ENCODE measurements around the gene PROCR. TPM values are rescaled to one million over a fixed set of nuclear protein-coding genes. Genes with fewer than 3 reads are reported as not detected.
A peak's percentile ranks its signal among the peaks of the same experiment; 100 is the strongest.

Gene PROCR
- total RNA-seq, 1 donor from 2014 or later, result 36.2 TPM

- peak overlapping the region; percentile 66 for H3K4me3 ChIP-seq (ENCODE audit: insufficient read depth, low read depth, low read length)
- no peak for FAIRE-seq
- peaks cover 11% of the 10 kb centered on the region for H3K4me1 ChIP-seq (ENCODE audit: insufficient read depth, low read length)
- Mint-ChIP-seq H3K36me3 (ENCODE audit: low read depth, unreplicated experiment) (peaks cover 18% of the 10 kb centered on the region), H3K4me1 (ENCODE audit: low read depth, unreplicated experiment) (peaks cover 8% of the 10 kb centered on the region), H3K27me3 (ENCODE audit: low read depth, unreplicated experiment) (peaks cover 3% of the 10 kb centered on the region), H3K9me3 (ENCODE audit: unreplicated experiment) (peaks cover 2% of the 10 kb centered on the region), H3K4me3 (ENCODE audit: unreplicated experiment) (peak overlapping the region; percentile 81), H3K27ac (ENCODE audit: unreplicated experiment) (peak overlapping the region; percentile 1)
- DNase-seq (ENCODE audit: low read depth), result no peak
- peak overlapping the region; percentile 73 for H3K9ac ChIP-seq (ENCODE audit: low read length)
- TF ChIP-seq CTCF (IDR thresholded peaks at IDR 0.05; ENCODE audit: insufficient read depth, low read depth, low read length), result no peak
- TF ChIP-seq EZH2 (IDR thresholded peaks at IDR 0.05; ENCODE audit: insufficient read depth, low read length), result no peak
- peaks cover 3% of the 10 kb centered on the region for H3K36me3 ChIP-seq (ENCODE audit: insufficient read depth, low read length)
- no peaks in the 10 kb centered on the region for H3K9me3 ChIP-seq (ENCODE audit: insufficient read depth, low read depth, low read length)
- H3K27me3 ChIP-seq (ENCODE audit: insufficient read depth, low read length), result no peaks in the 10 kb centered on the region
- no peaks in the 10 kb centered on the region for H4K20me1 ChIP-seq (ENCODE audit: insufficient read depth, low read length)
- no peak overlapping the region for H3K27ac ChIP-seq (ENCODE audit: low read depth, low read length)
- H2AFZ ChIP-seq (ENCODE audit: low read depth, low read length), result peak overlapping the region; percentile 93
- H3K79me2 ChIP-seq (ENCODE audit: insufficient read depth, low read length), result no peaks in the 10 kb centered on the region
- peak overlapping the region; percentile 88 for H3K4me2 ChIP-seq (ENCODE audit: low read length)
These were observed 548 bp downstream of the PROCR start for GRCh38 chr20:35172434-35172806.

GRCh38 chr20:35173576-35174192, 1.8 kb downstream of the PROCR start:
- Histone ChIP-seq H3K27ac (ENCODE audit: low read depth, low read length) (no peak overlapping the region), H3K4me3 (ENCODE audit: insufficient read depth, low read depth, low read length) (no peak overlapping the region), H3K79me2 (ENCODE audit: insufficient read depth, low read length) (no peaks in the 10 kb centered on the region), H3K4me1 (ENCODE audit: insufficient read depth, low read length) (peaks cover 11% of the 10 kb centered on the region), H4K20me1 (ENCODE audit: insufficient read depth, low read length) (no peaks in the 10 kb centered on the region), H3K27me3 (ENCODE audit: insufficient read depth, low read length) (no peaks in the 10 kb centered on the region), H3K9me3 (ENCODE audit: insufficient read depth, low read depth, low read length) (no peaks in the 10 kb centered on the region), H3K4me2 (ENCODE audit: low read length) (peak overlapping the region; percentile 41), H2AFZ (ENCODE audit: low read depth, low read length) (no peak overlapping the region), H3K36me3 (ENCODE audit: insufficient read depth, low read length) (peaks cover 3% of the 10 kb centered on the region), H3K9ac (ENCODE audit: low read length) (no peak overlapping the region)
- Mint-ChIP-seq H3K4me3 (ENCODE audit: unreplicated experiment) (no peak overlapping the region), H3K9me3 (ENCODE audit: unreplicated experiment) (peaks cover 2% of the 10 kb centered on the region), H3K4me1 (ENCODE audit: low read depth, unreplicated experiment) (peaks cover 8% of the 10 kb centered on the region), H3K36me3 (ENCODE audit: low read depth, unreplicated experiment) (peaks cover 18% of the 10 kb centered on the region), H3K27me3 (ENCODE audit: low read depth, unreplicated experiment) (peaks cover 2% of the 10 kb centered on the region), H3K27ac (ENCODE audit: unreplicated experiment) (peak overlapping the region; percentile 0)
- TF ChIP-seq EZH2 (IDR thresholded peaks at IDR 0.05; ENCODE audit: insufficient read depth, low read length) (no peak), CTCF (IDR thresholded peaks at IDR 0.05; ENCODE audit: insufficient read depth, low read depth, low read length) (no peak)
- no peak for DNase-seq (ENCODE audit: low read depth)
- FAIRE-seq, result no peak

GRCh38 chr20:35174458-35175216, 2.8 kb downstream of the PROCR start:
- H3K36me3 ChIP-seq (ENCODE audit: insufficient read depth, low read length), result peaks cover 3% of the 10 kb centered on the region
- no peak overlapping the region for H3K27ac ChIP-seq (ENCODE audit: low read depth, low read length)
- FAIRE-seq (no peak), DNase-seq (ENCODE audit: low read depth) (no peak)
- Mint-ChIP-seq H3K27me3 (ENCODE audit: low read depth, unreplicated experiment) (peaks cover 2% of the 10 kb centered on the region), H3K4me1 (ENCODE audit: low read depth, unreplicated experiment) (peaks cover 8% of the 10 kb centered on the region), H3K27ac (ENCODE audit: unreplicated experiment) (no peak overlapping the region), H3K36me3 (ENCODE audit: low read depth, unreplicated experiment) (peaks cover 18% of the 10 kb centered on the region), H3K4me3 (ENCODE audit: unreplicated experiment) (no peak overlapping the region), H3K9me3 (ENCODE audit: unreplicated experiment) (peaks cover 2% of the 10 kb centered on the region)
- no peak for TF ChIP-seq CTCF (IDR thresholded peaks at IDR 0.05; ENCODE audit: insufficient read depth, low read depth, low read length)
- no peak for TF ChIP-seq EZH2 (IDR thresholded peaks at IDR 0.05; ENCODE audit: insufficient read depth, low read length)
- H2AFZ ChIP-seq (ENCODE audit: low read depth, low read length), result peak overlapping the region; percentile 56
- H3K79me2 ChIP-seq (ENCODE audit: insufficient read depth, low read length), result no peaks in the 10 kb centered on the region
- H3K4me2 ChIP-seq (ENCODE audit: low read length), result peak overlapping the region; percentile 41
- no peaks in the 10 kb centered on the region for H3K27me3 ChIP-seq (ENCODE audit: insufficient read depth, low read length)
- peaks cover 11% of the 10 kb centered on the region for H3K4me1 ChIP-seq (ENCODE audit: insufficient read depth, low read length)
- H3K4me3 ChIP-seq (ENCODE audit: insufficient read depth, low read depth, low read length), result no peak overlapping the region
- no peak overlapping the region for H3K9ac ChIP-seq (ENCODE audit: low read length)
- no peaks in the 10 kb centered on the region for H3K9me3 ChIP-seq (ENCODE audit: insufficient read depth, low read depth, low read length)
- H4K20me1 ChIP-seq (ENCODE audit: insufficient read depth, low read length), result no peaks in the 10 kb centered on the region
